GM12873 (cell line): ENCODE measurements around the gene LMAN1L.

Experiments
- TF ChIP-seq, protein P1 (sequence below): IDR thresholded peaks from 2 replicates; pipeline ENCODE4 v1.5.1; 2012; ENCODE audit warnings: low read depth, mild to moderate bottlenecking, moderate library complexity, low read length, control low read depth; ENCODE audit not compliant: insufficient read depth; ENCODE audit errors: missing control alignments

Gene LMAN1L

DNA sequence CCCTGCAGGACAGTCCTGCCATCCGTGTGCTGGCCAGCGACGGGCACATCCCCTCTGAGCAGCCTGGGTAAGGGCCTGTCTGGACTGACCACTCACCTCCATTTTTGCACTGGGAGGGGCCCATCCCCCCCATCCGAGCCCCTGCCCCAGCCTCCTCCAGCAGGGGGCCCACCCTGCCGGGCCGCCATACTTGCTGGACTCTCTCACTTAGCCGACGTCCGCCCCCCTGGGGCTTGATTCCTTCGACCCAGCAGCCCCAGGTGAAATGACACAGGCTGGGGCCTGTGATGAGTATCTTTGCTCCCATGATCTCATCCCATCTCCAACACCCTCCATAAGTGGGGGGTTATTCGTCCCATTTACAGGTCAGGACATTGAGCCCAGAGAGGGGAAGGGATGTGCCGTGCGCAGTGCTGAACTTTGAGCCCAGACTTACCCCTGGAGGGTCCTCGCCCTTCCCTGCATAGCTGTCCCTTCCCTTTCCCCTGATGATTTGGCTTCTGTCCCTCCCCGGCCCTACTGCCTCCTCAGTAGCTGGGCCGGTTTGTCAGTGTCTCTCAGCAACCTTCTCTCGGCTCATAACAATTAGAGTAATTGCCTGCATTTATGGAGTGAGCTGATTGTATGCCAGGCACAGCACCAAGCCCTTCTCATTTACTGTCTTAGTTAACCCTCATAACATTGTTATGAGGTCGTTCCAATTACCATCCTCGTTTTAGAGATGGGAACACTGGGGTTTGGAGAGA lies 4.2 kb downstream of the LMAN1L start:
- TF ChIP-seq, protein P1, sequence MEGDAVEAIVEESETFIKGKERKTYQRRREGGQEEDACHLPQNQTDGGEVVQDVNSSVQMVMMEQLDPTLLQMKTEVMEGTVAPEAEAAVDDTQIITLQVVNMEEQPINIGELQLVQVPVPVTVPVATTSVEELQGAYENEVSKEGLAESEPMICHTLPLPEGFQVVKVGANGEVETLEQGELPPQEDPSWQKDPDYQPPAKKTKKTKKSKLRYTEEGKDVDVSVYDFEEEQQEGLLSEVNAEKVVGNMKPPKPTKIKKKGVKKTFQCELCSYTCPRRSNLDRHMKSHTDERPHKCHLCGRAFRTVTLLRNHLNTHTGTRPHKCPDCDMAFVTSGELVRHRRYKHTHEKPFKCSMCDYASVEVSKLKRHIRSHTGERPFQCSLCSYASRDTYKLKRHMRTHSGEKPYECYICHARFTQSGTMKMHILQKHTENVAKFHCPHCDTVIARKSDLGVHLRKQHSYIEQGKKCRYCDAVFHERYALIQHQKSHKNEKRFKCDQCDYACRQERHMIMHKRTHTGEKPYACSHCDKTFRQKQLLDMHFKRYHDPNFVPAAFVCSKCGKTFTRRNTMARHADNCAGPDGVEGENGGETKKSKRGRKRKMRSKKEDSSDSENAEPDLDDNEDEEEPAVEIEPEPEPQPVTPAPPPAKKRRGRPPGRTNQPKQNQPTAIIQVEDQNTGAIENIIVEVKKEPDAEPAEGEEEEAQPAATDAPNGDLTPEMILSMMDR, result no peak

- TF ChIP-seq, protein P1, result no peak
Observed at GRCh38 chr15:74817370-74817737, 4.7 kb downstream of the LMAN1L start.

- TF ChIP-seq, protein P1, result no peak
Observed at GRCh38 chr15:74820056-74820455, 7.4 kb downstream of the LMAN1L start.

DNA sequence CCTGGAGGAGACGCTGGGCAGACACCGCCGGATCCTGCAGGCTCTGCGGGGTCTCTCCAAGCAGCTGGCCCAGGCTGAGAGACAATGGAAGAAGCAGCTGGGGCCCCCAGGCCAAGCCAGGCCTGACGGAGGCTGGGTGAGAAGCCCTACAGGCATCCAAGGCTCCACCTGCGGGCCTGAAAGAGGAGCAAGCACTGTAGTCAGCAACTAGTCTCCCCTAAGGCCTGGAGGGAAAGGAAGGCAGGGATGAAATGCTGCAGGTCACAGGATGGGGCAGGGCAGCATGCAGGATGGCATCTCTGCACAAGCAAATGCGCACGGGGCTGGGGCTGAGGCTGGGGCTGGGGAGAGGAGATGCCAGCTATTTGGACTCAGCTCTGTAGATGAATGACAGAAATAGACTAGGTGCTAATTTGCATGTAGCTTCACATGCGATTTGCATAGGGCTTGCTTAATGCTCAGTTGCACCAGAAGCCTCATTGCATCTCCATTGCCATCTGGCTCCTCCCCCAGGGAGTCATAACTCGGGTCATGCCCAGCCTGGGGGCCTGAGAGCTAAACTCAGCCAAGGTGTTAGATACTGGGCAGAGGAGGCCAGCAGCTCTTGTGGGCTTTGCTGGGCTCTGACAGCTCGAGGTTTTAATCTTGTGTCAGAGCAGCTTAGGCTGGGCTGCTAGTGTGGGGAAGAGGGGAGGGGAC lies 8.6 kb downstream of the LMAN1L start:
- TF ChIP-seq, protein P1, result peak; percentile 18

DNA sequence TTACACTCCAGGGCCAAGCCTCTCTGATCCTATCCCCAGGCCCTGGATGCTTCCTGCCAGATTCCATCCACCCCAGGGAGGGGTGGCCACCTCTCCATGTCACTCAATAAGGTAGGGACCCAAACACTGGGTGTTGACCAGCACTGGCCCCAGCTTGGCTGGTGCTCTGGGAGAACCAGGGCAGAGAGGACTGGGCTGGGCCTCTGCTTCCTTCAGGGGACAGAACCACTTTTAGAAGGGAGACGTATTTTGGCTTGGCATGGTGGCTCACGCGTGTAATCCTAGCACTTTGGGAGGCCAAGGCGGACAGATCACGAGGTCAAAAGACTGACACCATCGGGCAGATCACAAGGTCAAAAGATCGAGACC lies 9.1 kb downstream of the LMAN1L start:
- TF ChIP-seq, protein P1, result no peak

- TF ChIP-seq, protein P1, result no peak
Observed at GRCh38 chr15:74822233-74822632, 9.6 kb downstream of the LMAN1L start.

GRCh38 chr15:74823324-74823723 lies 10.7 kb downstream of the LMAN1L start:
- TF ChIP-seq, protein P1, result no peak
